ENCODE results near the gene HOXA13.

Gene HOXA13

DNA sequence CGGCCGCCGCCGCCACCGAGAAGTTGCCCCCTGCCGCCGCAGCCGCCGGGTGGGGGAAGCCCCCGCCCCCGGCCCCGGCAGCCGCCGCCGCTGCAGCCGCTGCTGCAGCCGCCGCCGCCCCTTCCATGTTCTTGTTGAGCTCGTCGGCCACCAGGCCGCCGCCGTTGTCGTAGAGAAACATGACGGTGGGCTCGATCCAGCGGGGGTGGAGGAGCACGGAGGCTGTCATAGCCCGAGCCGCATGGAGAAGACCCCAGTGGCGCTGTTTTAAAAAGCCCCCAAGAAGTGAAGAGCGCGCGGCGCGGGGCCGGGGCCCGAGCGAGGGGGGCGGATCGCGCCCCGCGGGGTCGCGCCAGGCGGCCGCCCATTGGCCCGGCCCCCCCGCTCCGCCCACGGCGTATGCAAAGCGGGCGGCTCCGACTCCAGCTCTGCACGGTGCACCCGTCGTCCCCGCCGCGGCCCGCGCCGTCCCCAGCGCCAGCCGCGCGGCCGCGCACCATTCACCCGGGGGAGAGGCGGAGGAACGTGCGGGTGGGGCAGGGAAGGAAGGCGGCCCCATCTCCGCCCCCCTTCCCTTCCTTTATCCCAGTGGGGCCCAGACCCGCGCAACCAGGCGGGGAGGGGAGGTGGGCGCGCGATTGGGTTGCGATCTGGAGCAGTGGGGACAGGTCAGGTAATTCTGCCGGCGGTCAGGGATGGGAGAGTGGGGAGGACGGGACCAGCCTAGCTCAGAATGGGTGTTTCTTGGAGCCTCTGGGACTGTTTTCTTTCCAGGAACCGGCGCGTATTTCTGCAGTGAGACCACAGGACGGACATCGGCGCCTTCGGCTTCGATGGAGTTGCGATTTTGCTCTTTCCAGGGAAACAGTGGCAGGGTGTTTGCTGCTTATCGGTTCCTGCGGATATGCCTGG lies at the start of gene HOXA13:
HOXA13 (minus strand) TSS at position 243 of the 912 bp plus-strand sequence; CDS start at position 229, 14 bp downstream.
- DNase-seq (ENCODE audit: low spot score) = no peak

DNA sequence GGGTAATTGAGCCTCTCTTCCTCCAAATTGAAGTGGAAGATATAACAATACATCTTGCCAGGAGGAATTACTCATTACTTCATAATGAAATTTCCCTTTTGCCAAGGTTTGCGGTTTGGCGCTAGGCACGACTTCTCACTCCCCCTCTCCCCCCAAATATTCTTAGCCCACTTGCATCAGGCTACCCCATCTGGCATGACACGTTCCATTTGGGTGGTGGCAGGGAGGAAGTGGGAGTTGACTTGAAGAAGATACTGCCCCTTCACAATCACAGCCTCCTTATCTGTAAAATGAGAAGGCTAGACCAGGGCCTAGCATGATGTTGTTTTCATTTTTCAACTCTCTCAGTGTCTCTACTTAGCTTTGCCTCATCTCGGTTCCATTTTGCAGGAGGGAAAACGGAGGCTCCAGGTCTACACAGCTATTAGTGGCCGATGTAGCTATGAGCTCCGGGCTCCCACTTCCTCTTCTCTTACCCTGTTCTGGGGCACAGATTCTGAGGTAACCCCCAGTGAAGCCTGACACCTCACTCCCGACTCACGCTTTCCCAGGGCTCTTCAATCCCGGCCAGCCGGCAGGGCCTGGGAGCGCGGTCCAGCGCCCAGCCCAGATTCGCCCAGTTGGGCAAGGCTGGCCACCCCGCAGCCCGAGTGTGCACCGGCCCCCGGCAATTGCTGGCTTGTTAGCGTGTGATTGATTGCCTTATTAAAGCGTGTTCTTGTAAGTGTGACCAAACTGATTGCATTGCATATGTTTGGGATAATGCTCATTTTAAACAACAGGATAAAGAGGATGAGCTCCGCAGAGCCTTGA lies 49.2 kb upstream of the HOXA13 start:
- DNase-seq (ENCODE audit: low spot score) = no peak

DNA sequence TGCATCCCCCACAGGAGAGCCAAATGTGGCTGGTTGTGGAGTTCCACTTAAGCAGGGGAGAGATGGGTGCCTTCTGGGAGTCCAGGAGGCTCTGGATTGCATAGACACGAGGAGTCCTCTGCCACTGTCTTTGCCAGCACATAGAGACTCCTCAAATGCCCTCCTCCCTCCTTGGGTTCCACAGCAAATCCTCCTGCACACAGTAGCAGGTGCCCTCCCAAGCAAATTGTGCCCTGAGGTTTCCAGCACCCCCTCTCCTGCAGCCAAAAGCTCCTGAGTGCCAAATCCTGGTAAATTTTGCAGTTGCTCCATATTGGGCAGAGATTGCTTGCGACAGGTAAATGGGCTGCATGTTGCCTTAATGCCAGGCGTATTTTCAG lies 48.5 kb upstream of the HOXA13 start:
- no peak for DNase-seq (ENCODE audit: low spot score)

DNA sequence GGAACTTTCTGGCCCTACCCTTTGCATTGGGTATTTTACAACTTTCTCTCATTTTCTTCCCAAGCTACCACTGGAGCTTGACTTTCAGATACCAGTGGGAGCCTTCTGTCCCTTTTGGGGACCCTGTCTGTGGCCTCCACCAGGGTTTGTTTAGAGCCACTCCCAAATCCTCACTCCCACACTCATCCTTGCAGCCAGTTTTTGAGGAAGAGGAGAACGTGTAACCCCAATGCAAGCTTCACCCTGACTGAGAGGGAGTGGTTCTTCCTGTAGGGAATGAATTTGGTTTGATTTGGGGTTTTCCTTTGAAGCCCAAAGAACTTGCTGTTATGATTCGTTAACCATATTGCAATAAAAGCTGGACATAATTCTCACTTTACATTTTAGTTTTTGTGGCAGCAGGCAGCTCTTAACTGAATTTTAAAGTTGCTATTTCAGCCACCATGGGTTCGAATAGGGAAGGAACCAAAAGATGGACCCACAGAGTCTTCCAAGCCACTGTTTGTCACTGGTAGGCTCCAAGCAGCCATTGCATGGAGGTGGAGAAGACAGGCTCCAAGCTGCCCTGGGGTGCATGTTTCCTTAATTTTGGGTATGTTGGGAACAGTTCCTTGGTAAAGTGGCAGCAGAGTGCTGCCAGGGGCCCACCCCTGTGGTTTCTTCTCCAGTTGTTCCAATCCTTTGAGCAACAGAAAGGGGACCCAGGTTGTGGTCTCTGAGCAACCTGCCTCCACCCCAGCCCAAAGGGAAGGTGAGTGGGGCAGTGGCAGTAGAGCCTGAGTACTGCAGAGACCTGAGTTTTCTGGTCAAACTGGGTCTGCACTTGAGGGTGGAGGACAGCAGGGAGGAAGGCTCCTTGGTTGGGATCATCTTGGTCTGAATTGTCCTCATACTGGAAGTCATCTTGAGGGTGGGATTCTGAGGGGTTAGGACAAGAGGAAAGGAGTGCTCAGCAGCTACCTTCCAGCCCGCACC lies 47.8 kb upstream of the HOXA13 start:
- no peak for DNase-seq (ENCODE audit: low spot score)

DNA sequence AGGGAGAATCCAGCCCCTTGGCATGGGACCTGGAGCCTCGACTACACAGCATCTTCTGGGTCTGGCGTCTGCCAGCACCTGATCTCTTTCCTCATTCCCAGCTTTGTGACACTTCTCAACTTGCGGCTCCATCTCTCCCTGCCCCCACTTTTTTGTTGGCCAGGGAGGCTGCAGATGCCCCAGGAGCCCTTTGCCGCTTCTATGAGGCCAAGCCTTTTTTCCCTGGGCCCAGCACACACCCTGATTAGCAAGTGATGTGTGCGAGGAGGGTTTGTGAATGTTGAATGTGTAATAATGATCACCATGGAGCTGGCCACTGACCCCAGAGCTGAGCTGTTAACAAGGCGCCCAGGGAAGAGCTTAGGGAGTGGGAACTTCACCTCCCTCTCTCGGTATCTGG lies 47.1 kb upstream of the HOXA13 start:
- DNase-seq (ENCODE audit: low spot score) = no peak

DNA sequence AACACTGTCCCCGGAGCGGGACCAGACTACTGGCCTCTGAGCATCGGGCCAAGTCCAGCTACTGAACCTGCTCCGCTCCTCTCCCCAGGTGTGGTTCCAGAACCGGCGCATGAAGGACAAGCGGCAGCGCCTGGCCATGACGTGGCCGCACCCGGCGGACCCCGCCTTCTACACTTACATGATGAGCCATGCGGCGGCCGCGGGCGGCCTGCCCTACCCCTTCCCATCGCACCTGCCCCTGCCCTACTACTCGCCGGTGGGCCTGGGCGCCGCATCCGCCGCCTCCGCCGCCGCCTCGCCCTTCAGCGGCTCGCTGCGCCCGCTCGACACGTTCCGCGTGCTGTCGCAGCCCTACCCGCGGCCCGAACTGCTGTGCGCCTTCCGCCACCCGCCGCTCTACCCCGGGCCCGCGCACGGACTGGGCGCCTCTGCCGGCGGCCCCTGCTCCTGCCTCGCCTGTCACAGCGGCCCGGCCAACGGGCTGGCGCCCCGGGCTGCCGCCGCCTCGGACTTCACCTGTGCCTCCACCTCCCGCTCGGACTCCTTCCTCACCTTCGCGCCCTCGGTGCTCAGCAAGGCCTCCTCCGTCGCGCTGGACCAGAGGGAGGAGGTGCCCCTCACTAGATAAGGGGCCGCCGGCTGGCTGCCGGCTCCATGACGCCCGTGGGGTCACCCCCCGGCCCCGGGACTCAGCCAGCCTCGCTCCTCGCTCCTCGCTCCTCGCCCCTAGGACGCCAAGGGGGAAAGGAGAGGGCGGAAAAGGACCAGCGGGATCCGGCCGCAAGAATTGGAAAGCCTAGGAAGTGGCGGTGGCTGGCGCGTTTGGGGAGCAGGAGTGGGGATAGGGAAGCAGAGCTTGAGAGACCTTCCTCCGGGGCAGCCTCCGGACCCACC lies 46.2 kb upstream of the HOXA13 start:
- no peak for DNase-seq (ENCODE audit: low spot score)

DNA sequence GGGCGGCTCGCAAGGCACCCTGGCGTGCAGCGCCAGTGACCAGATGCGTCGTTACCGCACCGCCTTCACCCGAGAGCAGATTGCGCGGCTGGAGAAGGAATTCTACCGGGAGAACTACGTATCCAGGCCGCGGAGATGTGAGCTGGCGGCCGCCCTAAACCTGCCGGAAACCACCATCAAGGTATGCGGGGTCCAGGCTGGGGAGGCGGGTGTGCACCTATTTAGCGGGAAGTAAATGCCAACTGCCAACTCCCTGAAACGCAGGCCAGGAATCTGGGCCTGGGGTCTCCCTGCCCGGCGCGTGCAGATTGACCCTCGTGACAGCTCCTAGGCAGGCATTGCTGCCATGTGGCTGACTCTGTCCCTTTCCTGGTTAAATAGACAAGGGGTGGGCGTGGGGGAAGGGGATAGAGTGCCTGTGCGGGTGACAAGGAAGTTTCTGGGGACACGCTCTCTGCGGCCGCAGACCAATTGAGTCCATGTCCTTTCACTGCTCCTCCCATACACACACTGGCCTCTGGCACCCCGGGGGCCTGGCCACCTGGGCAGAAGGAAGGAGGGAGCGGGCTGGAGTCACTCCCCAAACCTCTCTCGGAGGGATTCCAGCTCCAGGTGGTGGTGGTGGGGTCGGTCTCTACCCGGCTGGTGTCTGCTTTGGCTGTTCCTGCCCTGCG lies 45.4 kb upstream of the HOXA13 start:
- no peak for DNase-seq (ENCODE audit: low spot score)

DNA sequence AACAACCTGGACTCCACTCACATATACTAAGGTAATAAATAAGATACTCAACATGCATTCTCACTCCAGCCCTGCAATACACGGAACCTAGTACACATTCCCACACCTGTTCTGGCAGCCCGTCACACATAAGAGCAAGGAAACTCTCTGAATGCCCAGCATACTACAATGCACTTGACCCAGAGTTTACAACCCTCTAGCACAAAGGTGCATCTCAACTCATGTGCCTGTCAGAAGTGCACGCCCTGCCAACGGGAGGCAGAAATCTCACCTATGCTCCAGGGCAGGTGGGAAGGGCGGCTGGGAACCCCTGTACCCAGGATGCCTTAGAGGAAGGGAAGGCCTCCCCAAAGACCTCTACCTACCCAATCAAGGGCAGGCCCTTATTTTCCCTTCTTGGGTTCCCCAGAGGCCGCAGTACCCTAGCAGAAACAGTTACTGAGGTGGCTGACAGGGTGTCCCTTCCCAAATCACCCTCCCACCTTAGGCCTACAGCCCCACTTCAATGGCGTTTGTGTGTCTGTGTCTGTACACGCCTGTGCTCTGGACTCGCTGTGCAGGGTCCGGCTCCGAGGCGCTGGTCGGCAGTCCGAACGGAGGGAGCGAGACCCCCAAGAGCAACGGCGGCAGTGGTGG lies 44.7 kb upstream of the HOXA13 start:
- no peak for DNase-seq (ENCODE audit: low spot score)

DNA sequence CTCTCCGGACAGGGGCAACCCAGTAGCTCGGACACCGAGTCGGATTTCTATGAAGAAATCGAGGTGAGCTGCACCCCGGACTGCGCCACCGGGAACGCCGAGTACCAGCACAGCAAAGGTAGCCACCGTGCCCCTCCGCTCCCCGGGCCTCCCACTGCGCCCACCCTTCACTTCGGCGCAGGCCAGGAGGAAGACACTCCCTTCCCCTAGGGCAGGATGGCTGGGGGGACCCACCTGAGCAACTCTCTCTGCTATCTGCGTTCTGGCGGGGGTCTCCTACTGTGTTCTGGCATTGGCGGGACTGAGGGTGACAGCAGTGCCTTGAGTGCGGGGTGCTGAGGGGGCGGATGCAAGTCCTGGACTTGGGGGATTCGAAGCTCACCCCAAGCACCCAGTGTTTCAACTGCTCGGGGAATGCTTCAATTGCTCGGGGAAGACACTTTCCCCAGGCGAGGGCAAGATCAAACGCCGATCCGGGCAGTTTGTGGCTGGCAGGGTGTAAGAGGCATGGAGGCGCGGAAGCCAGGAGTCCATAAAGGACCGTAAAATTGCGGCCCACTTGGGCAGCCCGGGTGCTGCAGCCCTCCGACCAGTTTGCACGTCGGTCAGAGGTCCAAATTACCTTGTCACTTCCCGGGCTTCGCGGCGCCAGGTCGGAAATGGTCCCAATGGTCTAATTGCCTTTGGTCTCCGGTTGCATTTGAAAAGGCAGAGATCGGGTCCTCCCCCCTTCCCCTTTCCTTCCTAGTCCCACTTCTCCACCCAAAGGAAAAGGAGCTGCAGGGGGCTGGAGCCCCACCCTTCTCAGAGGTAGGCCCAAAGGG lies 43.7 kb upstream of the HOXA13 start:
- no peak for DNase-seq (ENCODE audit: low spot score)

DNA sequence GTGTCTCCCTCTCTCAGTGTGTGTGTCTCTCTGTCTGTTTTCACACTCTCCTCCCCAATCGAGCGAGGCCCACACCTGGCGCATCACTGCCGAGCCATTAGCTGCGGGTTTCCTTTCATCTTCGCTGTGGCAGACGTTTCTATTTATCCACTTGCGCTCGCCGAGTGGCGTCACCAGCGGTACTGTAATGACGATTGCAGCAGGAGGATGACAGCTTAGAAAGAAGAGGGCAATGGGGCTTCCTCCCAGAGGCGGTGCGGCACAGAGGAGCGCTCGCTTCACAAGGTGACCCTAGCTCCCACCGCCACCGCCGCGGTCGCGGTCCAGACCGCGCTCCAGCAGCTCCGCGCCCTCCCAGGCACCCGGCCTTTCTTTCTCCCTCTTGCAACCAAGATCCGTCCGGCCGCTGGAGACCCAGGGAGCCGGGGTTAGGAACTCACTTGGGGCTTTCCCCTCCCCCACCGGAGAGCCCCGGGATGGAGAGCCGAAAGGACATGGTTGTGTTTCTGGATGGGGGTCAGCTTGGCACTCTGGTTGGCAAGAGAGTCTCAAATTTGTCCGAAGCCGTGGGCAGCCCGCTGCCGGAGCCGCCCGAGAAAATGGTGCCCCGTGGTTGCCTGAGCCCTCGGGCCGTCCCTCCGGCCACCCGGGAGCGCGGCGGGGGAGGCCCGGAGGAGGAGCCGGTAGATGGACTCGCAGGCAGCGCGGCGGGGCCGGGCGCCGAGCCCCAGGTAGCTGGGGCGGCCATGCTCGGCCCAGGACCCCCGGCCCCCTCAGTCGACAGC lies 42.9 kb upstream of the HOXA13 start, which contains the start of gene EVX1:
EVX1 (plus strand) TSS at position 248 of the 785 bp plus-strand sequence; CDS start at position 477, 229 bp downstream.
- no peak for DNase-seq (ENCODE audit: low spot score)

DNA sequence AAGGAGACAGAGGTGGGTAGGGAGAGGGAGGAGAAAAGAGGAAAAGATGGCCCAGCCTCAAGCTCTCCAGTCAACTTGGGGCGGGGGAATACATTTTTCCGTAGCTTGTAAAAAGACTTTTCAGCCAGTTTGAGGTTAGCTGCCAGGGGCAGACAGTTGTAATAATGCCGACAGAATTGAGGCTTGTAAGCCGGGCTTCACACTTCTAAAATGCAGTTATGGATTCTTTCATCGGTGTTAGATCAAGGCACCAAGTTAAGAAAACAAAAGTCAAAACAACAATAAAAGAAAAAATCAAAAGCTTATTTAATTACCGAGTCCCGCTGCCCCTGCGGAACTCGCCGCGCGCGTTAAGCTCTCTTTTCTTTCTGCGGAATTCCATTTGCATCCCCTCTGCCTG lies 42.3 kb upstream of the HOXA13 start:
- no peak for DNase-seq (ENCODE audit: low spot score)

DNA sequence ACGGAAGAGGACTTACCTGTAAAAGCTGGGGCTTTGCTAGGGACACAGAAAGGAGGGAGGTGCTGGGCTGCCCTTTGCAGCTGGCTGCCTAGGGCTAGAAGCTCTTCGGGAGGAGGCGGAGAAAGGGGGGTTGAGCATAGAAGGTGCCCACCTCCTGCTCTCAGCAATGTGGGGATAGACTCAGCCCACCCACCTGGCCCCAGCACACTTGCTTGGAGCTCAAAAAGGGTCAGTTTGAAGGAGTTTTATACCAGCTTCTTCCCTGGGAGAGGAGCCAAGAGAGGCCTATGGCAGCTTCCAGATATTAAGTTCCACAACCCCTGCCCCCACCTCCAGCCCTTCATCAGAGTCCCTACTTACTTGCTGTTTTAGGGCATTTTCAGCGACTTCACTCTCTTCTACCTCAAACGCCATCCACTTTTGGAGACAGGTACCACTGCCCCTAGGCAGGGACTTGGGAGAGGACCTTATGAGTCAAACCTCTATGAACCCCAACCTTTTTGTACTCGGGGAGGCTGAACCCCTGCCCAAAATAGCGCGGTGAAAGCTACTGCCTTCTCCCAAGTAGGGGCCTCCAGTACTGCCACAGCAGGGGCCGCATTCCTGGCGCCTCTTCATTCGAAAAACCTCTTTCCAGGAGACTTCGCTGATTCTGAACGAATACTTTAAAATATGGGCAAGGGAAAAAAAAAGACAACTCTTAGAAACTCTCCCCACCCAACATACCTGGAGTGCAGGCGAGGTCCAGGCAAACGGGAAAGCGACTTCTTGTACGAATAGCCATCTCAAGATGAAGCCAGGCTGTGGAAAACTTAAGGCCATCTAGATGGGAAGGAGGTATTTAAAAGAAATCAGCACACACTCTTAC lies 41.5 kb upstream of the HOXA13 start:
- no peak for DNase-seq (ENCODE audit: low spot score)

DNA sequence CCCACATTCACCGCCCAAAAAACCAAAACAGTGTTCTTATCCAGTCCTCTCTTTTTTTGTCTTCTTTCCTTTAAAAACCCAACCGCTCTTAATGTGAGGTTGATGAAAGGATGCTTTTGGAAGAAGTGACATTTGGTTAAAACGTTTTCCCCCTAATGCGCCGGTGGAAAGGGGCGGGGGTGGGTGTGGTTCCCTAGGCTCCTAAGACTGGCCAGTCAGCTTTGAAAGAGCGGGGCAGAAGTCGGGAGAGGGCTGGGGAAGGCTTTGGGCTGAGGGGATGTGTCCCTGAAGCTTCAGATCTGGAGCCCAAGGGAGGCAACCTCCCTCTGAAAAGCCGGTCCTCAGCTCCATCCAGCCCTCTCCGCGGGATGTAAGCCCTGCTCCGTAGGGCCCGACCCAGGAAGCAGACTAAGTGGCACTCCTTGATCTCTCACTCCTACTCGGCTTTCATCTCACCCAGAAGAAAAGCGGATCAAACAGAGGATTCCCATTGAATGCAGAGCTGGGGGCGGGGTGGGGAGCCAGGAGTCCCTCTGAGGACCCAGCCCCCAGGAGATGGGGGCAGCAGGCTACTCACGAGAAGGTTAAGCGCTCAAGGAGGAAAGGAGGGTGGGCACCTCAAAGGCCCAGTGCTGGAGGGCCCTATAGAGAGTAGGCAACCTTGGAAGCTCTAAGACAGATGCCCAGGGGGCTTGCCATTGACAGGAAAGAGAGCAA lies 40.3 kb upstream of the HOXA13 start:
- no peak for DNase-seq (ENCODE audit: low spot score)

DNA sequence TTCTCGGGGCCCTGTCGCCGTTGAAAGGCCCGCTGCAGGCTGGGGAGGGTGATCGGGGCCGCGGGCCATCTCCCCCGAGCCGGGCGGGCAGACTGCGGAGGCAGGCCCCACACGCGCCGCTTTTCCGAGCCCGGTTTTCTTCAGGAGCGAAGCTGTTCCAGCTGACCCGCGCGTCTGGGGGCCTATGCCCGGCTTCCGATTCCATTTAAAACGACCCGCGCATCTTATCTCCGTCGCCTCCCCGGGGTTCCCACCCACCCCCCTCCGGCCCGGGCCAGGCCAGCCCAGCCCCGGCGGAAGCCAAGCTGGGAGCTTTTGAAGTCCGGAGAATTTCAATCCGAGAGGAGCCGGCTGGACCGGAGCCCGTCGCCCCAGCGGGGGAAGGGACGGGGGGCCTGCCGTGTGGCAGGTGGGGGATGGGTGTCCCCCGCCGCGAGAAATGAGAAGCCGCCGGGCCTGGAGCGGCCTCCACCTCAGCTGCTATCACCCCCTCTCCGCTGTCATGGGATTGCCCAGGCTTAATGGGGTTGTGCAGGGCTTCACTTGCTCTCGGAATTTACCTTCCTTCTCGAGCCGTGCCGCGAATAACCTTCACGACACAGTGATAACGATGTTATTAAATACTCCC lies 39.6 kb upstream of the HOXA13 start:
- DNase-seq (ENCODE audit: low spot score) = peak; percentile 10

DNA sequence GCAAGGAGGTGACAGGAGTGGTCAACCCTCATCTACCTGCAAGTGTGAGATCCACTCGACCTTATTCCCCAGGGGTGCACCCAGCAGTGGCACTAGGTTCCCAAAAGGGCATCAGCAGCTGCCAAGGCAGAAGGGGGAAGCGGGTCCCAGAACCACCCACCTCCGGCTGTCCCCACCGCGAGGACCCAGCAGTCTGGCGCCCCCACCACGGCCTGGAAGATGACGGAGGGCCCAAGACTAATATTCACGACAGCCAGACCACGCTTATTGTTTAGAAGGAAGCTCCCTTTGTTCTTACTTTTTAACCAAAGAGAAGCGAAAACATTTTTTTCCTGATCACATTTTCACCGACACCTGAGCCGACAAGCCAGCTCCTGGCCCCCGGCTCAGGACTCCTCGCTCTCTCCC lies 39.1 kb upstream of the HOXA13 start:
- no peak for DNase-seq (ENCODE audit: low spot score)
